ENCODE measurements around the gene MMP28.

Gene MMP28

DNA sequence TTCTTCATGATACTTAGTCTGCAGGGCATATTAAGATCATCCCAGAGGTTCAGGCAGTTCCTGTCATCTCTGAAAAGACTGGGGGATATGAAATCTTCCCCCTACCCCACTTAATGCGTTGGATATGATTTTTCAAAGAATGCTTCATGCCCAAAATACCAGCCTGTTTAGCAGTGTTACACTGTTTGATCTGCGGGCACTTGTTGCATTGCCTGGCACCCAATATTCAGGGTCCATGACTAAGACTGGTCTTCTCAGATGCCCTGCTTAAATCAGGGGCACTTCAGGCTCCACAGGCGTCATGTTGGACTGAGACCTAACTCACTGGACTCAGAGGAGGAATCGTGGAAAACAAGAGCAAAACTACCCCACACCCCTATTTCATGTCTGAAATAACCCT is 70.4 kb downstream of the MMP28 start:
- DNase-seq (ENCODE audit: low spot score), result no peak

- DNase-seq (ENCODE audit: low spot score), result no peak
Observed at GRCh38 chr17:35723735-35724134, 71.7 kb downstream of the MMP28 start.

DNA sequence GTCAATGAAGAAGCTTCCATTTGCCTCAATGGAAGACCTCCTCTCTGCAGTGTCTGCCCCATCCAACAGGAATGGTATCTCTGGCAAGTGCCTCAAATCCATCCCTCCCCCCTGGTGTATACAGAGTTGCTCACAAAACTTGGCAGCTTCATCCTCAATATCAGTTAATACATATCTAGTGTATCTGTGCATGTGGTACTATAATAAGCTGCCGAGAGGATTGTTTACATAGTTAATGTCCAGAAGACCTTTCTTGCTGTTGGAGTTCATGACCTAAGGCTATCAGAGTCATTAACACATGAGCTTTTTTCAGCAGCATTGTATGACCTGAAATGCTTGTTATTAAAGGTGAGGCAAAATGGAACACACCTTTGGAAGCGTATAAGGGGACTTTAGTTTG is 78.0 kb downstream of the MMP28 start:
- no peak for DNase-seq (ENCODE audit: low spot score)

- no peak for DNase-seq (ENCODE audit: low spot score)
Observed at GRCh38 chr17:35716897-35717465, 78.5 kb downstream of the MMP28 start.

- DNase-seq (ENCODE audit: low spot score), result no peak
Observed at GRCh38 chr17:35716173-35716572, 79.3 kb downstream of the MMP28 start.

Data from Ammon's horn (tissue), 1 donor.